Fibroblast of lung (primary cell): ENCODE measurements around the gene JARID2. TPM values are rescaled to one million over a fixed set of nuclear protein-coding genes. Genes with fewer than 3 reads are reported as not detected.

Source experiments
- DNase-seq, 2 donors: peaks; one replicate each; pipeline versions ENCODE4 v3.0.0 to v3.0.0-alpha.2; 2010; ENCODE audit warnings: low read depth in 2 of 2
- H2AFZ ChIP-seq: 2 replicates; pipeline ENCODE4 v1.5.1; 2012; ENCODE audit warnings: low read length, control low read depth, inconsistent platforms
- H3K27ac ChIP-seq: 2 replicates; pipeline ENCODE4 v1.5.1; 2011; ENCODE audit warnings: low read length, control low read depth; ENCODE audit not compliant: insufficient read depth
- H3K27me3 ChIP-seq: 2 replicates; pipeline ENCODE4 v1.5.1; 2011; ENCODE audit warnings: mild to moderate bottlenecking, low read length; ENCODE audit not compliant: control insufficient read depth, insufficient read depth
- H3K36me3 ChIP-seq: 2 replicates; pipeline ENCODE4 v1.5.1; 2011; ENCODE audit warnings: low read length; ENCODE audit not compliant: control insufficient read depth, insufficient read depth
- H3K4me1 ChIP-seq: 2 replicates; pipeline ENCODE4 v1.5.1; 2011; ENCODE audit warnings: low read length; ENCODE audit not compliant: control insufficient read depth, insufficient read depth; ENCODE audit errors: extremely low read depth
- H3K4me2 ChIP-seq: 2 replicates; pipeline ENCODE4 v1.5.1; 2011; ENCODE audit warnings: low read length, control low read depth; ENCODE audit not compliant: insufficient read depth; ENCODE audit errors: extremely low read depth
- H3K4me3 ChIP-seq, 4 experiments: fragments of 200-600 bp in 1 of 4; sonication (generic) in 1 of 4; replicated peaks in 1 of 4; 2 replicates each; pipeline ENCODE4 v1.5.1; 2011 to 2016; ENCODE audit warnings: low read length in 4 of 4, low read depth in 3 of 4, mild to moderate bottlenecking in 3 of 4, control low read depth in 2 of 4, inconsistent platforms in 1 of 4, mixed read lengths in 1 of 4; ENCODE audit not compliant: insufficient read depth in 1 of 4; ENCODE audit errors: control extremely low read depth in 1 of 4
- H3K79me2 ChIP-seq: 2 replicates; pipeline ENCODE4 v1.5.1; 2012; ENCODE audit warnings: mild to moderate bottlenecking, low read length, inconsistent platforms; ENCODE audit not compliant: control insufficient read depth, insufficient read depth
- H3K9ac ChIP-seq: 2 replicates; pipeline ENCODE4 v1.5.1; 2011; ENCODE audit warnings: mild to moderate bottlenecking, low read length, control low read depth; ENCODE audit not compliant: insufficient read depth
- H3K9me3 ChIP-seq: 2 replicates; pipeline ENCODE4 v1.5.1; 2012; ENCODE audit warnings: low read depth, low read length; ENCODE audit not compliant: control insufficient read depth, insufficient read depth
- H4K20me1 ChIP-seq: 2 replicates; pipeline ENCODE4 v1.5.1; 2011; ENCODE audit warnings: low read length; ENCODE audit not compliant: control insufficient read depth, insufficient read depth; ENCODE audit errors: extremely low read depth
- CTCF ChIP-seq, 2 donors: IDR thresholded peaks in 1 of 2; conservative IDR thresholded peaks in 1 of 2; 1 replicate in 1 of 2; 2 replicates in 1 of 2; pipeline ENCODE4 v1.5.1; 2011 to 2012; ENCODE audit warnings: low read length in 2 of 2, control low read depth in 1 of 2, inconsistent platforms in 1 of 2, low read depth in 1 of 2, mild to moderate bottlenecking in 1 of 2
- EZH2 ChIP-seq: IDR thresholded peaks from 2 replicates; pipeline ENCODE4 v1.5.1; 2012; ENCODE audit warnings: low read length, control low read depth, mild to moderate bottlenecking; ENCODE audit errors: missing control alignments
- polyA plus RNA-seq, 2 donors: library from polyadenylated mRNA; depleted of rRNA in 1 of 2; stranded (reverse) in 1 of 2; unstranded in 1 of 2; fragments of >200 nt; gene quantifications; 2 replicates each; pipeline ENCODE4 v1.2.1, GENCODE V29; 2011 to 2012; ENCODE audit warnings: missing spikeins in 1 of 2
- total RNA-seq: library from RNA; depleted of rRNA; stranded (reverse); fragments of >200 nt; gene quantifications from 2 replicates; pipeline ENCODE4 v1.2.1, GENCODE V29; 2014

The JARID2 gene
- total and polyA plus RNA-seq, 2 donors (not counting 1 experiment from before 2014, with no cell fraction given) = 5.0 to 8.2 TPM

GRCh38 chr6:15485936-15486335, 240.1 kb downstream of the JARID2 start:
- DNase-seq = no peak
- no peak for TF ChIP-seq CTCF (conservative IDR thresholded peaks at IDR 0.05 in 1 of 2, IDR thresholded peaks at IDR 0.05 in 1 of 2; ENCODE audit: low read depth in 1 of 2, low read length in 2 of 2)
- no peak for TF ChIP-seq EZH2
- H3K4me1 ChIP-seq = no peaks in the 10 kb centered on the region
- no peak overlapping the region for H3K4me3 ChIP-seq
- no peak overlapping the region for H2AFZ ChIP-seq
- H4K20me1 ChIP-seq = no peaks in the 10 kb centered on the region
- H3K9ac ChIP-seq = no peak overlapping the region
- no peaks in the 10 kb centered on the region for H3K9me3 ChIP-seq
- no peak overlapping the region for H3K27ac ChIP-seq
- H3K36me3 ChIP-seq = peaks cover 2% of the 10 kb centered on the region
- no peaks in the 10 kb centered on the region for H3K27me3 ChIP-seq
- no peak overlapping the region for H3K4me2 ChIP-seq
- no peaks in the 10 kb centered on the region for H3K79me2 ChIP-seq

GRCh38 chr6:15487262-15487661, 241.4 kb downstream of the JARID2 start:
- Histone ChIP-seq H3K4me1 (no peaks in the 10 kb centered on the region), H3K27me3 (no peaks in the 10 kb centered on the region), H3K36me3 (peaks cover 2% of the 10 kb centered on the region), H3K4me3 (no peak overlapping the region), H3K9me3 (no peaks in the 10 kb centered on the region), H3K79me2 (no peaks in the 10 kb centered on the region), H4K20me1 (no peaks in the 10 kb centered on the region), H3K9ac (no peak overlapping the region), H2AFZ (no peak overlapping the region), H3K27ac (no peak overlapping the region), H3K4me2 (no peak overlapping the region)
- DNase-seq = no peak
- TF ChIP-seq EZH2 (no peak), CTCF (conservative IDR thresholded peaks at IDR 0.05 in 1 of 2, IDR thresholded peaks at IDR 0.05 in 1 of 2; ENCODE audit: low read depth in 1 of 2, low read length in 2 of 2) (no peak)

GRCh38 chr6:15489261-15489962, 243.5 kb downstream of the JARID2 start:
- H3K4me2 ChIP-seq = no peak overlapping the region
- H3K9ac ChIP-seq = no peak overlapping the region
- H3K4me1 ChIP-seq = peaks cover 3% of the 10 kb centered on the region
- H3K4me3 ChIP-seq = no peak overlapping the region
- peaks cover 2% of the 10 kb centered on the region for H3K36me3 ChIP-seq
- no peaks in the 10 kb centered on the region for H3K79me2 ChIP-seq
- DNase-seq = no peak
- no peaks in the 10 kb centered on the region for H4K20me1 ChIP-seq
- no peaks in the 10 kb centered on the region for H3K9me3 ChIP-seq
- H3K27me3 ChIP-seq = no peaks in the 10 kb centered on the region
- no peak overlapping the region for H2AFZ ChIP-seq
- no peak for TF ChIP-seq EZH2
- no peak for TF ChIP-seq CTCF (conservative IDR thresholded peaks at IDR 0.05 in 1 of 2, IDR thresholded peaks at IDR 0.05 in 1 of 2; ENCODE audit: low read depth in 1 of 2, low read length in 2 of 2)
- H3K27ac ChIP-seq = no peak overlapping the region
